ENCODE measurements around the gene PCCA.
A peak's percentile ranks its signal among the peaks of the same experiment; 100 is the strongest.
"Not testable (repeated sequence)": the region's sequence is repeated elsewhere in the genome, so short reads cannot be mapped to it uniquely, and the experiment has no call there.

PCCA gene

GRCh38 chr13:100138859-100139491 lies 50.1 kb downstream of the PCCA start:
- H3K4me3 ChIP-seq (replicated peaks; ENCODE audit: low read depth, low read length), result no peak overlapping the region
- DNase-seq (ENCODE audit: low read depth), result peak; percentile 23
- no peak for TF ChIP-seq CTCF (IDR thresholded peaks at IDR 0.05; ENCODE audit: low read length, missing control alignments)

- no peak for DNase-seq (ENCODE audit: low read depth)
Measured at GRCh38 chr13:100139817-100140216, 50.9 kb downstream of the PCCA start.

GRCh38 chr13:100140441-100140840 lies 51.5 kb downstream of the PCCA start:
- no peak for TF ChIP-seq CTCF (IDR thresholded peaks at IDR 0.05; ENCODE audit: low read length, missing control alignments)
- DNase-seq (ENCODE audit: low read depth), result no peak

More at GRCh38 chr13:100139817-100140216, 50.9 kb downstream of the PCCA start:
- no peak overlapping the region for H3K4me3 ChIP-seq (replicated peaks; ENCODE audit: low read depth, low read length)
- no peak for TF ChIP-seq CTCF (IDR thresholded peaks at IDR 0.05; ENCODE audit: low read length, missing control alignments)

GRCh38 chr13:100141461-100141961 lies 52.6 kb downstream of the PCCA start:
- not testable (repeated sequence) for H3K4me3 ChIP-seq (replicated peaks; ENCODE audit: low read depth, low read length); DNase-seq (ENCODE audit: low read depth)

More at GRCh38 chr13:100140441-100140840, 51.5 kb downstream of the PCCA start:
- no peak overlapping the region for H3K4me3 ChIP-seq (replicated peaks; ENCODE audit: low read depth, low read length)

- H3K4me3 ChIP-seq (replicated peaks; ENCODE audit: low read depth, low read length), result no peak overlapping the region
- no peak for DNase-seq (ENCODE audit: low read depth)
- no peak for TF ChIP-seq CTCF (IDR thresholded peaks at IDR 0.05; ENCODE audit: low read length, missing control alignments)
Measured at GRCh38 chr13:100146534-100146933, 57.6 kb downstream of the PCCA start.

GRCh38 chr13:100147825-100148224 lies 58.9 kb downstream of the PCCA start:
- DNase-seq (ENCODE audit: low read depth), result no peak
- TF ChIP-seq CTCF (IDR thresholded peaks at IDR 0.05; ENCODE audit: low read length, missing control alignments), result no peak
- no peak overlapping the region for H3K4me3 ChIP-seq (replicated peaks; ENCODE audit: low read depth, low read length)

GRCh38 chr13:100148422-100148821 lies 59.5 kb downstream of the PCCA start:
- TF ChIP-seq CTCF (IDR thresholded peaks at IDR 0.05; ENCODE audit: low read length, missing control alignments), result no peak

More at GRCh38 chr13:100148422-100148821, 59.5 kb downstream of the PCCA start:
- no peak for DNase-seq (ENCODE audit: low read depth)
- H3K4me3 ChIP-seq (replicated peaks; ENCODE audit: low read depth, low read length), result no peak overlapping the region

Data from fibroblast of pulmonary artery (primary cell).